Measurements from ENCODE around the gene WDR4.
"Not testable (repeated sequence)": the region's sequence is repeated elsewhere in the genome, so short reads cannot be mapped to it uniquely, and the experiment has no call there.

WDR4 gene

DNA sequence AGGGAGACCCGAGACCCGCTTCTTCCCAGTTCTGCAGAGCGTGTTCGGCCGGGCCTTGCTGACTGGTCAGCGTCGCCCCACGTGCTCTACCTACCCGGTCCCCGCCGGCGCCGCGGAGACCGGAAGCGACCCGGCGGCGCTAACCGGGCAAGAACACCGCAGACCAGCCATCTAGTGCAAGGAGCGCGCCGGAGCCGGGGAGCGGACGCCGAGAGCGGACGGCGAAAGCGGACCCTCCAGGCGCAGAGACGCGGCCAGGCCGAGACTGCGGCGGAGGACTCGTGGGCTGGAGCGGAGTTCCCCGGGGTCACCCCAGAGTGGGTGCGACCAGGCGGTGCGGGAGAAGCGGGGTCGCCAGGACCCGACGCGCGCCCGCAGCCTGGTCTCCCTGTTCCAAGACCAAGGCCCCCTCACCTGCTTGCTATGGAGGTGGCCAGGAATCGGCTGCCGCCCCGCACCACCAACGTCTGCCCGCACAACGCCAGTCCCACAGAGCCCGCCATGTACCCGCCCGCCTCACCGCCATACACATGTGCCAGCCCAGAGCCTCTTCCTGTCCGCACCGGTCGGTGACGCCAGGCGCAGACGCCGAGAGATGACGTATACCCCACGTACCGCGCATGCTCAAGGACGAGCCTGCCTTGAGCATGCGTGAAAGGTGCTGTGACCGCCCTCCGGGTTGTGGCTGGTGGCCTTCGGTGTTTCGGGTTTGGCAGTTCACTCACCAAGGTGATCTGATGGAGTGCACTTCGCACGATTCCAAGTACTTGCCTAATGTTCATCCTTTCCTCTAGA, at the start of gene WDR4:
Gene WDR4, minus strand, starts transcription at position 547 of the 795 bp plus-strand sequence. Its CDS starts 44 bp downstream, at position 503.
- DNase-seq: peak; percentile 98 to 99

- DNase-seq: not testable (repeated sequence)
Observed at GRCh38 chr21:42927474-42928200, 48.3 kb upstream of the WDR4 start.

DNA sequence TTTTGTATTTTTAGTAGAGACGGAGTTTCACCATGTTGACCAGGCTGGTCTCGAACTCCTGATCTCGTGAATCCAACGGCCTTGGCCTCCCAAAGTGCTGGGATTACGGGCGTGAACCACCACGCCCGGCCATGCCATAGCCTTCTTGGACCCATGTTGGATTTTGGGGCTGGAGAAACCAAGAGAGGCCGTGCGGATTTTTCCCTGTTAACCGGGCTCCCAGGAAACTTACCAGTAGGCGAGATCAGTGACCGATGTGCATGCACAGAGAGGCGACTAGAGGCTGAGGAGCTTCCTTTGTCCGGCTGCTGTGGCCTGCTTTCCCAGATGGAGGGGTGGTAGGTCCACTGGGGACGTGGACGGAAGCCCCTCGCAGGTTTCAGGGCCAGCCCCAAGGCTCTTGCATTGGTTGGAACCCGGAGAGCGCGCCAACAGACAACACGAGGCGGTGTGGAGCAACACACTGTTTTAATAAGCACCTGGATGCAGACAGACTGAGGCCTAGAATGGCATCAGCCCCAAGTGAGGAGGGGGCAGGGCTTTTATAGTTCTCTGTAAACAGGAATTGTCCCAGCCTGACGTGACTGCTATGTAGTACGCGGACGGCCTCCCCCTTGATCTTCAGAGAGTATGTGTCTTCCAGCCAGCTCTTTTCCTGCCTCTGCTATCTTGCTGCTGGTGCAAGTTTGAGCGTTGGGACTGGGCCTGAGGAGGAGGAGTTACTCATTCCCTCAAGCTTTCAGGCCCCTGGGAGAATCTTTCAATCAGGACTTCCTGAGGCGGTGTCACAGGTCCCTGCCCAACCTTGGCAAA, 46.0 kb upstream of the WDR4 start, which contains the start of gene ERVH48-1:
Gene ERVH48-1, minus strand, starts transcription at position 517 of the 813 bp plus-strand sequence. CDS start 6,624 bp downstream, outside the sequence.
- peak in 1 of 2 donors; percentile 22 for DNase-seq

DNA sequence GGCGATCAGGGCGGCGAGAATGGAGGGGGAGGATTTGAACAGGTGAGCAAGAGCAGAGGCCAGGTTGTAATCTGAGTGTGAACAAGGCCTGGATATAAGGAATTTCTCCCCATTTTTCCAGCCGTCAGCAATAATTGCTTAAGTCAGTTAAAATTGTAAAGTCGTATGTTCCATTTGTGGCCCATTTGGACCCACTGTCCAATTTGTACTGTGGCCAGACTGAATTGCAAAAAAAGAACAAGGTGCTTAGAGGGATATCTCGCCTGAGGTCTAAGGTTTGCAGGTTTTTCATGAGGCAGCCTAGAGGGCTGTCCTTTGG, 45.1 kb upstream of the WDR4 start:
- DNase-seq: no peak

DNA sequence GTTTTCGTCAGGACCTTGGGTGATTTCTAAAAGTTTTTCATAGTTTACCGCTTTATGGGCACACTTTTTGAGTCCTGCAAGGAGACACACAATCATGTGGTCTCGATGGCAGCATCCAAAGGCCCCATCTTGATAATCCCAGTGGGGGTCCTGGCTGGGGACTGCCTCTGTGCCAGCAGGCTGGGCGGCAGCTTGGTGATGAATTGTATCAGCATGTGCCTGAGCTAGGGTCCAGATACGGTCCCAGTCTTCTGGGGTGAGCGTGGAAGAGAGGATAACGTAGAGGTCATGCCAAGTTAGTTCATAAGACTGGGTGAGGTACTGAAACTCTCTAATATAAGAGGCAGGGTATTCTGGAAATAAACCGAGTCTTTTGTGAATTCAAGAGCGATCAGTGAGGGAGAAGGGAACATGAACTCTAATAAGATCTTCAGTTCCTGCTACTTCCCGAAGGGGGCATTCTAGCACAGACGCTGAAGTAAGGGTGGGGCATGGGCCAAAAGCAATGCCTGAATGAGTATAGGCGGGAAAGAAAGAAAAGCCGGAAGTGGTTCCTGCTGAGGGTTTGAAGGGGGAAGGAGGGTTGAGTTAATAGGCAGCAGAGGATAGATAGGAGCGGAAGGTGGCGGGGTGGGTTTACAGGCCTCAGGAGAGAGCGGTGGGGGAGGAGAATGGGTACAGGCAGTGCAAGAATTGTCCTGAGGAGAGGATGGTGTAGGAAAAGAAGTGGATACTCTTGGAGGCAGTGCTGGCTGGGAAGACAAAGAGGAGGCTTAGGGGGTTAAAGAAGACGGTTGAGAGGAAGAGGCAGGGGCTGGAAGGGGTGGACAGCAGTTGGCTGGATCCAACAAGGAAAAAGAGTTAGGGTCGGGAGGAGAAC, 44.5 kb upstream of the WDR4 start:
- DNase-seq: peak; percentile 69 to 82

DNA sequence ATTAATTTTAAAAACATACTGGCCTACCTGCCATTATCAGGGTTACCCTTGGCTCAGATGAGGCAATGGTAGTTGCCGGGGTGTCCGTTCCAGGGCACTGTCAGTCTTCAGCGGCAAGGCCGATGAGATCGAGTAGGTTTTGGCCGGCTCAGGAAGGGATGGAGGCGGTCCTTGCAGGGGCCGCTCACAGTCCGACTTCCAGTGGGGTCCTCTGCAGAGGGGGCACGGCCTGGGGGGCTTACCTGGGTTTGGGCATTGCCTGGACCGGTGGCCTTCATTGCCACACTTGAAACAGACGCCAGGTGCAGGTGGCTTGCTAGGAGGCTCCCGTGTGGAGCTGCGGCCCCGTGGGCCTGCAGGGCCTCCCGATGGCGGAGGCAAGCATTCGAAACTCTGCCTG, 43.6 kb upstream of the WDR4 start:
- no peak for DNase-seq

GRCh38 chr21:42921927-42922326, 42.6 kb upstream of the WDR4 start:
- DNase-seq: no peak

DNA sequence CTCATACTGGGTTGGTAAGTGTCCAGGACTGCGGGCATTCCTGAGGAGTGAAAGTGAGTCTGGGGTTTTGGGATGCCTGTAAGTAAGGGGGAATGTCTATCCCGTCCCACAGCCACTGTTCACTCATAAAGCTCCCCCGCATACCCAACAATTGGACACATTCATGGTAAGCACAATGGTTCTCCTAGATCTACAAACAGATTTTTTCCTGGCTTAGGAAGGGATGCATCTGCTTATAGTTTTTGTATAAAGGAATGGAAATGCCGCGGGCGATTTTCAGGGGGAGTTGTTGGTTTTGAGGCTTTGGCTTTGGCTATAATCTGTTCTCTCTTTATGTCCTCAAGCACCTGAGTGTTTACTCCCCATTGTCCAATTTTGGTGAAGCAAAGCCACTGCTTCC, 39.0 kb upstream of the WDR4 start:
- DNase-seq: no peak

- DNase-seq: no peak
Observed at GRCh38 chr21:42913476-42913875, 34.1 kb upstream of the WDR4 start.

- not testable (repeated sequence) for DNase-seq
Observed at GRCh38 chr21:42911920-42912319, 32.6 kb upstream of the WDR4 start.

DNA sequence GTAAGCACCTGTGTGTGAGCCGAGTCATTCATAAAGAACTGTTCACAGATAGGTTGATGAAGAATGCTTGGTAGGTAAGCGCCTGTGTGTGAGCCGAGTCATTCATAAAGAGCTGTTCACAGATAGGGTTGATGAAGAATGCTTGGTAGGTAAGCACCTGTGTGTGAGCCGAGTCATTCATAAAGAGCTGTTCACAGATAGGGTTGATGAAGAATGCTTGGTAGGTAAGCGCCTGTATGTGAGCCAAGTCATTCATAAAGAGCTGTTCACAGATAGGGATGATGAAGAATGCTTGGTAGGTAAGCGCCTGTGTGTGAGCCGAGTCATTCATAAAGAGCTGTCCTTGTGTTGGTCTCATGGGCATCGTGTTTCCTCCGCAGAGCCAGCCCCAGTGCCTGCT, 29.1 kb upstream of the WDR4 start:
- not testable (repeated sequence) for DNase-seq

DNA sequence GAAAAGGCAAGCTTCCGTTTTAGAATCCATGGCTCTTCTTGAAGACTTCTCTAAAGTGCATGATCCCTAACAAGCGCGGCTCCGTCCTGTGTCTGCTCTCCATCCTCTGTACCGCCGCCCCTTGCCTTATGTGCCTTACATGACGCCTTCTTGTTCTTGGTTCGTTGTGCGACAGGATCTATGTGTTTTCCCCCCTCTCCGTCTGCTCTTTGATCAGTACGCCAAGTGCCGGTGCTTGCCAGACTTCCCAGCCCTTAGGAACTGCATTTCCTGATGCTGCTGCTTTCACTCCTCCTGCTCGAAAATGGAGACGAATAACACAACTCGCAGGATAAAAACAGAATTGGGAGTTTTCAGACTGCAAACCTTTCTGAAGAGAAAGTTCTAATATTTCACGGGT, 26.9 kb upstream of the WDR4 start:
- DNase-seq: no peak

- no peak for DNase-seq
Observed at GRCh38 chr21:42905195-42905594, 25.9 kb upstream of the WDR4 start.

DNA sequence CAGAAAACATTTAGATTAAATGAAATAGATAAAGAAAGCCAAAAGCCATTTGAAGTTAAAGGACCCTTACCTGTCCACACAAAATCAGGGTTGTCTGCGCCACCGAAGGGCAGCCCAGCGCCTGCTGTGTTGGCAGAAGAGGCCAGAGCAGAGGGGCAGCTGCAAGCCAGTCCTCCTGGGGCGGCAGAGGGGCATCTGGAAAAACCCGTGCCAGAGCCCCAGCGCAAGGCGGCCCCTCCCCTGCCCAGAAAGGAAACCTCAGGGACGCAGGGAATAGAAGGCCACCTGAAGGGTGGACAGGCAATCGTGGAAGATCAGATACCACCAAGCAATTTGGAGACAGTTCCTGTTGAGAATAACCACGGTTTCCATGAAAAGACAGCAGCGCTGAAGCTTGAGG, 24.5 kb upstream of the WDR4 start:
- no peak for DNase-seq

- DNase-seq: no peak
Observed at GRCh38 chr21:42900446-42900845, 21.1 kb upstream of the WDR4 start.

GRCh38 chr21:42892931-42893755, 13.8 kb upstream of the WDR4 start, which contains the start of gene NDUFV3:
TSS of gene NDUFV3 (plus strand) at chr21:42893309. CDS start at chr21:42893334, 25 bp downstream.
- DNase-seq: peak; percentile 100

DNA sequence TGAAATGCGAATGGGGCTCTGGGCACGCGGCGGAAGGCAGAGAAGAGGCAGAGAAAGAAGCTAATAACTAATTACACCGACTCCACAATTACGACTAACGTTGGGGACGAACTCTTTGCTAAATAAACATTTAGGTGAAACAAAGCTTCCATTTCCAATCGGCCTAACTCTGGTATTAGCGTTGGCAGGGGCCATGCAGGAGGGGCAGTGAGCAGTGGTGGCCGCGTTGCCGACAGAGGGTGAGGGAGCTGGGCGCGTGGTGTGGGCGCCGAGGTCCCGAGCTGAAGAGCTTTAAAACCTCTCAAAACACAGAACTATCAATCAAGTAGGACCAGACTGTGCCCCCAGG, 13.2 kb upstream of the WDR4 start:
- DNase-seq: no peak

DNA sequence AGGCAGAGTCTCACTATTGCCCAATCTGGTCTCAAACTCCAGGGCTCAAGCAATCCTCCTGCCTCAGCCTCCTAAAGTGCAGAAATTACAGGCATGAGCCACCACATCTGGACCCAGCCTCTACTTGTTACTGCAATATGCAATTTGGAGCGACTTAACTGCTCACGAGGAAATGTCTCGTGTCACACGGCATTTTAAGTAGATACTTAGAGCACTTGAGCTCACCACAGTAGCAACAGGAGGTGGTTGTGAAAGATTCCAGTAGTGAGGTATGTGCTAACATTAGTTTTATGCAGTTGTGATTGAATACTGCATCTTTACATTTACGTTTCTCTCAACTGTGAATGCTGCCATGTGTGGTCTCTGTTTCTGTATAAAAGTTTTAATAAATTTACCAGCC, 8.0 kb upstream of the WDR4 start:
- DNase-seq: no peak

DNA sequence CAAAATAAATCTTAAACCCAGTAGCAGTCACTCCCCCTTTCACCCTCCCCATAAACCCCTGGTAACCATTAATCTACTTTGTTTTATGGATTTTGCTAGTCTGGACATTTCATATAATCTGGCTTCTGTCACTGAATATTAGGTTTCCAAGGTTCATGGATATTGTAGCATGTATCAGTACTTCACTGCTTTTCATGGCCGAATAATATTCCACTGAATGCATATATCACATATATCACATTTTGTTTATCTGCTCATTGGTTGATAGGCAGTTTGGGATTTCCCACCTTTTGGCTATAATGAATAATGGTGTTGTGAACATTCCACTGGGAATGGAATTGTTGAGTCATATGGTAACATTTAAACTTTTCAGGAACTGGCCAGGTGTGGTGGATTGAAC, 4.6 kb upstream of the WDR4 start:
- DNase-seq: no peak

GRCh38 chr21:42880352-42880751, 1.0 kb upstream of the WDR4 start:
- no peak for DNase-seq

DNA sequence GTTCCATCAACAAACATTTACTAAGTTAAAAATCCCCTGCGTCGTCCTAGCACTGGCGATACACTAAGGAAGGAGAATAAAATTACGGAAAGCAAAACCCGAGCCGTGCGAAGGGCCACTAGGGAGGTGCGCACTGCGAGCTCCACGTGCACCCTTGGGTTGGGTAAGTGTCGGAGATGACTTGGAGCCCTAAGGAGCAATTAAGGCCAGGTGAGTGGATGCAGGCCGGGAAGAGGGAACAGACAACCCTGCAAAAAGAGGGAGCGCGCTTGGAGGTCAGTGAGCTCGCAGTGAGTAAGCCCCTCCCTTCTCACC, 704 bp downstream of the WDR4 start:
- no peak for DNase-seq

DNA sequence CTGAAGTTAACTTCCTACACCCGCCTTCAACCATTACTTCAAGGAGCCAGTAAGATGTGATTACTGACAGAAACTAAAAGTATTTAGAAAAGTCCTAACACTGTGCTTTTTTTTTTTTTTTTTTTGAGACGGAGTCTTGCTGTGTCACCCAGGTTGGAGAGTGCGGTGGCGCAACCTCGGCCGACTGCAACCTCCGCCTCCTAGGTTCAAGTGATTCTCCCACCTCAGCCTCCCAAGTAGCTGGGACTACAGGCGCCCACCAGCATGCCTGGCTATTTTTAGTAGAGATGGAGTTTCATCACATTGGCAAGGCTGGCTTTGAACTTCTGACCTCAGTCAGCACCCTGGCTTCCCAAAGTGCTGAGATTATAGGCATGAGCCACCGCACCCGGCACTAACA, 3.5 kb downstream of the WDR4 start:
- not testable (repeated sequence) for DNase-seq
